Gastrocnemius medialis (tissue), 4 donors: ENCODE data around the gene TAS2R40.

Experiments
- POLR2A ChIP-seq, 2 donors: fragments of 450-650 bp; IDR thresholded peaks; one replicate each; pipeline ENCODE4 v1.6.1; 2017; ENCODE audit warnings: antibody characterized with exemption in 2 of 2, mild to moderate bottlenecking in 2 of 2, moderate library complexity in 2 of 2
- TF ChIP-seq, protein P1 (sequence below), 5 experiments: fragments of 450-650 bp in 3 of 5; fragments of 200-600 bp in 2 of 5; sonication (generic) in 2 of 5; IDR thresholded peaks in 4 of 5; conservative IDR thresholded peaks in 1 of 5; 1 replicate in 4 of 5; 2 replicates in 1 of 5; pipeline ENCODE4 v1.5.1; 2016 to 2019; ENCODE audit warnings: antibody characterized with exemption in 5 of 5, mild to moderate bottlenecking in 3 of 5, moderate library complexity in 3 of 5

GRCh38 chr7:143242306-143242705 lies 20.5 kb downstream of the TAS2R40 start:
- TF ChIP-seq POLR2A (IDR thresholded peaks at IDR 0.05), result no peak
- TF ChIP-seq, protein P1, sequence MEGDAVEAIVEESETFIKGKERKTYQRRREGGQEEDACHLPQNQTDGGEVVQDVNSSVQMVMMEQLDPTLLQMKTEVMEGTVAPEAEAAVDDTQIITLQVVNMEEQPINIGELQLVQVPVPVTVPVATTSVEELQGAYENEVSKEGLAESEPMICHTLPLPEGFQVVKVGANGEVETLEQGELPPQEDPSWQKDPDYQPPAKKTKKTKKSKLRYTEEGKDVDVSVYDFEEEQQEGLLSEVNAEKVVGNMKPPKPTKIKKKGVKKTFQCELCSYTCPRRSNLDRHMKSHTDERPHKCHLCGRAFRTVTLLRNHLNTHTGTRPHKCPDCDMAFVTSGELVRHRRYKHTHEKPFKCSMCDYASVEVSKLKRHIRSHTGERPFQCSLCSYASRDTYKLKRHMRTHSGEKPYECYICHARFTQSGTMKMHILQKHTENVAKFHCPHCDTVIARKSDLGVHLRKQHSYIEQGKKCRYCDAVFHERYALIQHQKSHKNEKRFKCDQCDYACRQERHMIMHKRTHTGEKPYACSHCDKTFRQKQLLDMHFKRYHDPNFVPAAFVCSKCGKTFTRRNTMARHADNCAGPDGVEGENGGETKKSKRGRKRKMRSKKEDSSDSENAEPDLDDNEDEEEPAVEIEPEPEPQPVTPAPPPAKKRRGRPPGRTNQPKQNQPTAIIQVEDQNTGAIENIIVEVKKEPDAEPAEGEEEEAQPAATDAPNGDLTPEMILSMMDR (IDR thresholded peaks at IDR 0.05 in 4 of 5, conservative IDR thresholded peaks at IDR 0.05 in 1 of 5), result no peak
